HCT116 (cell line): Measurements from ENCODE around the gene SUSD6.

ENCODE experiments used
- POLR2A ChIP-seq: IDR thresholded peaks from 2 replicates; pipeline ENCODE4 v1.7.0; 2011; ENCODE audit warnings: borderline replicate concordance; ENCODE audit not compliant: insufficient read depth, insufficient read length; ENCODE audit errors: extremely low read depth
- ZNF274 ChIP-seq: fragments of 200-500 bp; sonication (Bioruptor generic); IDR thresholded peaks from 2 replicates; pipeline ENCODE4 v1.6.1; 2014; ENCODE audit warnings: mild to moderate bottlenecking, low read depth, low read length, inconsistent platforms
- TF ChIP-seq, protein P1 (sequence below), 3 experiments: fragments of 200-600 bp in 1 of 3; sonication (generic) in 1 of 3; IDR thresholded peaks in 2 of 3; conservative IDR thresholded peaks in 1 of 3; 2 replicates each; pipeline ENCODE4 v1.5.1; 2012 to 2017; ENCODE audit warnings: low read depth in 2 of 3, low read length in 2 of 3, antibody characterized with exemption in 1 of 3, borderline replicate concordance in 1 of 3, control low read depth in 1 of 3, mild to moderate bottlenecking in 1 of 3, mixed read lengths in 1 of 3, mixed run types in 1 of 3, moderate library complexity in 1 of 3; ENCODE audit not compliant: insufficient read depth in 1 of 3

DNA sequence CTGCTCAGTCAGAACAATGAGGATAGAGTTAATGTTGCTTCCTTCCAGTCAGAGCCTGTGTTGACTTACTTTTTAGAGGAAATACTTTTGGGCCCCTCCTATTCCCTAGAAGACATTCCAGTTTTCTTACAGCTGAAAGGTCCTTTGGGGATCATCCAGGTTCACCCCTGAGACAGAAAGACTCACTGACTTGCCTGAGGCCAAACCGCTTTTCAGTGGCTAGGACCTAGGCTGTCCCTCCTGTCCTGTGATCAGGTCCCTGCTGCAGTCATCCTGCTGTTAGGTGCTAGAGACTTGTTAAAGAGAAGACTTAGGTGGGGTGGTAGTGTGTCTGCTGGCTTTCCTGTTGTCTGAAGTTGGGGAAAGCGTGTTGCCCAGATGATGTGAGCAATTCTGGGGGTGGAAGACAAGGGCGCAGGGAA is 39.6 kb downstream of the SUSD6 start:
- no peak for TF ChIP-seq ZNF274
- TF ChIP-seq, protein P1, sequence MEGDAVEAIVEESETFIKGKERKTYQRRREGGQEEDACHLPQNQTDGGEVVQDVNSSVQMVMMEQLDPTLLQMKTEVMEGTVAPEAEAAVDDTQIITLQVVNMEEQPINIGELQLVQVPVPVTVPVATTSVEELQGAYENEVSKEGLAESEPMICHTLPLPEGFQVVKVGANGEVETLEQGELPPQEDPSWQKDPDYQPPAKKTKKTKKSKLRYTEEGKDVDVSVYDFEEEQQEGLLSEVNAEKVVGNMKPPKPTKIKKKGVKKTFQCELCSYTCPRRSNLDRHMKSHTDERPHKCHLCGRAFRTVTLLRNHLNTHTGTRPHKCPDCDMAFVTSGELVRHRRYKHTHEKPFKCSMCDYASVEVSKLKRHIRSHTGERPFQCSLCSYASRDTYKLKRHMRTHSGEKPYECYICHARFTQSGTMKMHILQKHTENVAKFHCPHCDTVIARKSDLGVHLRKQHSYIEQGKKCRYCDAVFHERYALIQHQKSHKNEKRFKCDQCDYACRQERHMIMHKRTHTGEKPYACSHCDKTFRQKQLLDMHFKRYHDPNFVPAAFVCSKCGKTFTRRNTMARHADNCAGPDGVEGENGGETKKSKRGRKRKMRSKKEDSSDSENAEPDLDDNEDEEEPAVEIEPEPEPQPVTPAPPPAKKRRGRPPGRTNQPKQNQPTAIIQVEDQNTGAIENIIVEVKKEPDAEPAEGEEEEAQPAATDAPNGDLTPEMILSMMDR (IDR thresholded peaks at IDR 0.05 in 2 of 3, conservative IDR thresholded peaks at IDR 0.05 in 1 of 3; ENCODE audit: borderline replicate concordance in 1 of 3, insufficient read depth in 1 of 3, low read depth in 2 of 3, low read length in 2 of 3): no peak
- no peak for TF ChIP-seq POLR2A
